ENCODE data around the gene EMSY.

DNA sequence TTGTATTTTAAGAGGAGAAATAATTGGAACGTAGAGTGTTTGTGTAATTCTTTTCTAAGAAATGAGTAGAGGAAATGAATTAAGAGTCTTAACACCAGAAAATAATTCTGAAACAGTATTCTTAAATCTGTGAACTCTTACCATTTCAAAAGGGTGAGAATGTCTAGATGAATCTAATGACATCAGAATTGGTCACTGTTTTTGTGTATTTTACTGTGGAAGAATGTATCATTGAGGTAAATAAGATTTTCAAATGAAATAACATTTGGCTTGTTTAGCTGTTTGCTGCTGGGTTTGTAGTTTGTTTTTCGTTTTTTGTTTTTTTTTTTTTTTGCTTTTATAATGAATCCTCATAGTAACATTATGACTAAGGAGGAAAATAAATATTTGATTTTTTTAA is 97.6 kb downstream of the EMSY start:
- TF ChIP-seq JUN (IDR thresholded peaks at IDR 0.05; ENCODE audit: borderline replicate concordance, low read depth, low read length) (no peak), JUN (CRISPR knock-in tag; IDR thresholded peaks at IDR 0.05; ENCODE audit: borderline replicate concordance) (no peak), POLR2AphosphoS5 (IDR thresholded peaks at IDR 0.05; ENCODE audit: control insufficient read depth, insufficient read depth, low read depth, low read length) (no peak), EP300 (IDR thresholded peaks at IDR 0.05; ENCODE audit: low read length) (no peak)
- TF ChIP-seq, protein P1, sequence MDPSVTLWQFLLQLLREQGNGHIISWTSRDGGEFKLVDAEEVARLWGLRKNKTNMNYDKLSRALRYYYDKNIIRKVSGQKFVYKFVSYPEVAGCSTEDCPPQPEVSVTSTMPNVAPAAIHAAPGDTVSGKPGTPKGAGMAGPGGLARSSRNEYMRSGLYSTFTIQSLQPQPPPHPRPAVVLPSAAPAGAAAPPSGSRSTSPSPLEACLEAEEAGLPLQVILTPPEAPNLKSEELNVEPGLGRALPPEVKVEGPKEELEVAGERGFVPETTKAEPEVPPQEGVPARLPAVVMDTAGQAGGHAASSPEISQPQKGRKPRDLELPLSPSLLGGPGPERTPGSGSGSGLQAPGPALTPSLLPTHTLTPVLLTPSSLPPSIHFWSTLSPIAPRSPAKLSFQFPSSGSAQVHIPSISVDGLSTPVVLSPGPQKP (CRISPR knock-in tag; IDR thresholded peaks at IDR 0.05) = no peak
- TF ChIP-seq, protein P2, sequence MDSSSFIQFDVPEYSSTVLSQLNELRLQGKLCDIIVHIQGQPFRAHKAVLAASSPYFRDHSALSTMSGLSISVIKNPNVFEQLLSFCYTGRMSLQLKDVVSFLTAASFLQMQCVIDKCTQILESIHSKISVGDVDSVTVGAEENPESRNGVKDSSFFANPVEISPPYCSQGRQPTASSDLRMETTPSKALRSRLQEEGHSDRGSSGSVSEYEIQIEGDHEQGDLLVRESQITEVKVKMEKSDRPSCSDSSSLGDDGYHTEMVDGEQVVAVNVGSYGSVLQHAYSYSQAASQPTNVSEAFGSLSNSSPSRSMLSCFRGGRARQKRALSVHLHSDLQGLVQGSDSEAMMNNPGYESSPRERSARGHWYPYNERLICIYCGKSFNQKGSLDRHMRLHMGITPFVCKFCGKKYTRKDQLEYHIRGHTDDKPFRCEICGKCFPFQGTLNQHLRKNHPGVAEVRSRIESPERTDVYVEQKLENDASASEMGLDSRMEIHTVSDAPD (CRISPR knock-in tag; IDR thresholded peaks at IDR 0.05) = no peak
- TF ChIP-seq, protein P3, sequence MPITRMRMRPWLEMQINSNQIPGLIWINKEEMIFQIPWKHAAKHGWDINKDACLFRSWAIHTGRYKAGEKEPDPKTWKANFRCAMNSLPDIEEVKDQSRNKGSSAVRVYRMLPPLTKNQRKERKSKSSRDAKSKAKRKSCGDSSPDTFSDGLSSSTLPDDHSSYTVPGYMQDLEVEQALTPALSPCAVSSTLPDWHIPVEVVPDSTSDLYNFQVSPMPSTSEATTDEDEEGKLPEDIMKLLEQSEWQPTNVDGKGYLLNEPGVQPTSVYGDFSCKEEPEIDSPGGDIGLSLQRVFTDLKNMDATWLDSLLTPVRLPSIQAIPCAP (CRISPR knock-in tag; IDR thresholded peaks at IDR 0.05; ENCODE audit: borderline replicate concordance) = no peak

Data from K562 (cell line).